Kidney (tissue), 14 donors: ENCODE results near the gene FHL1. TPM values are rescaled to one million over a fixed set of nuclear protein-coding genes. Genes with fewer than 3 reads are reported as not detected.

Experiments used
- DNase-seq, 5 donors: peaks; one replicate each; pipeline ENCODE4 v3.0.0-alpha.2; 2013 to 2020
- FAIRE-seq: peaks from 2 replicates; lab custom pipeline; 2012; peaks lifted over from hg19 to GRCh38; lab: Jason Lieb, UNC
- H3K27ac ChIP-seq, 2 donors: one replicate each; pipeline ENCODE4 v1.7.0; 2013; ENCODE audit warnings: low read depth in 2 of 2, low read length in 2 of 2, inconsistent platforms in 1 of 2
- H3K27me3 ChIP-seq: one replicate; pipeline ENCODE4 v1.7.1; 2013; ENCODE audit warnings: low read length, inconsistent platforms; ENCODE audit not compliant: control insufficient read depth, insufficient read depth
- H3K36me3 ChIP-seq, 3 donors: one replicate each; pipeline versions ENCODE4 v1.7.0 to v1.7.1; 2013; ENCODE audit warnings: low read length in 3 of 3, control low read depth in 1 of 3, inconsistent platforms in 1 of 3; ENCODE audit not compliant: insufficient read depth in 3 of 3, control insufficient read depth in 2 of 3
- H3K4me1 ChIP-seq, 3 donors: one replicate each; pipeline versions ENCODE4 v1.7.0 to v1.7.1; 2013; ENCODE audit warnings: low read length in 3 of 3, inconsistent platforms in 1 of 3, low read depth in 1 of 3; ENCODE audit not compliant: control insufficient read depth in 2 of 3, insufficient read depth in 2 of 3
- H3K4me3 ChIP-seq, 3 donors: one replicate each; pipeline versions ENCODE4 v1.7.0 to v1.8.1; 2013; ENCODE audit warnings: low read length in 3 of 3, control low read depth in 1 of 3, inconsistent platforms in 1 of 3
- H3K9ac ChIP-seq, 3 donors: one replicate each; pipeline versions ENCODE4 v1.7.0 to v1.7.1; 2013; ENCODE audit warnings: low read length in 3 of 3, control low read depth in 1 of 3, inconsistent platforms in 1 of 3
- H3K9me3 ChIP-seq, 3 donors: one replicate each; pipeline versions ENCODE4 v1.7.0 to v1.7.1; 2013; ENCODE audit warnings: low read length in 3 of 3, control low read depth in 1 of 3, inconsistent platforms in 1 of 3; ENCODE audit not compliant: control insufficient read depth in 2 of 3, insufficient read depth in 1 of 3
- intact Hi-C: fragments of 100-400 bp; cut with DNase I; formaldehyde crosslinking; loops from one replicate; pipeline ENCODE4 v1.11.1; 2022
- polyA plus RNA-seq: library from polyadenylated mRNA; stranded (reverse); fragments of 350-450 nt; fragmentation: Illumina TruSeq; extraction: RNeasy Lipid Tissue Mini Kit (QIAGEN cat#74804); gene quantifications from one replicate; pipeline ENCODE4 v1.2.3, GENCODE V29; 2014; ENCODE audit warnings: low read depth, low replicate concordance; ENCODE audit not compliant: insufficient read depth
- total RNA-seq: library from RNA; stranded (reverse); fragmentation: NEBNext Ultra II Directional; extraction: Animal tissue kit (Norgen Biotek cat#: 25700); gene quantifications from one replicate; pipeline ENCODE4 v1.2.1, GENCODE V29; 2021
- TF ChIP-seq, protein P1 (sequence below): IDR thresholded peaks from 3 replicates; pipeline ENCODE4 v1.5.1; 2012; ENCODE audit warnings: mild to moderate bottlenecking, moderate library complexity, borderline replicate concordance; ENCODE audit not compliant: insufficient read depth; ENCODE audit errors: extremely low read depth
- donor health status: control.
- donor health status: control.
- donor health status: control.
- donor health status: control.
- donor health status: control.
- donor health status: DM: yes; HTN: yes; CAD: no.
- donor health status: Normal renal cell carcinoma (clear cell type).

The FHL1 gene
- total and polyA plus RNA-seq, 2 donors from 2014 or later, result 44.0 to 168 TPM

DNA sequence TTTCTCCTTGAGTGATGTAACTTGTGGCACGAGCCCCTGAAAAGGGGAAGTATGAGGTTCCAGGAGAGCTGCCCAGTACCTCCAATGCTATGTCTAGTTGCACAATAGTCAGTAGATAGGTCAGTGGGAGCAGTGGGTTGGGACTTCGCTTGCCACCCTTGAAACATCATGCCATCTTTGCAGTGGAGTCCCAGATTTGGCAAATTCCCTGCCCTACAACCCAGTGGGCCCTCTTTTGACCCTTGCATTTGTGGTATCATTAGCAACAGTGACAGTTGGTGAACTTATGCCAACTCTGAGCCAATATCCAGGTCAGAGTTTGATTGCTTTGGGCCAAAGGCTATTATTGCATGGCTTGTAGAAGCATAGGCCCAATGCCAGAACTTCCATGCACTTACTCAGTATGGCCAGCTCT lies 12.3 kb downstream of the FHL1 start:
- no peak for FAIRE-seq
- no peak overlapping the region for H3K9ac ChIP-seq
- DNase-seq, result no peak
- no peak overlapping the region for H3K27ac ChIP-seq
- H3K4me3 ChIP-seq, result no peak overlapping the region
- H3K9me3 ChIP-seq, result no peaks in the 10 kb centered on the region
- H3K27me3 ChIP-seq, result no peaks in the 10 kb centered on the region
- TF ChIP-seq, protein P1, sequence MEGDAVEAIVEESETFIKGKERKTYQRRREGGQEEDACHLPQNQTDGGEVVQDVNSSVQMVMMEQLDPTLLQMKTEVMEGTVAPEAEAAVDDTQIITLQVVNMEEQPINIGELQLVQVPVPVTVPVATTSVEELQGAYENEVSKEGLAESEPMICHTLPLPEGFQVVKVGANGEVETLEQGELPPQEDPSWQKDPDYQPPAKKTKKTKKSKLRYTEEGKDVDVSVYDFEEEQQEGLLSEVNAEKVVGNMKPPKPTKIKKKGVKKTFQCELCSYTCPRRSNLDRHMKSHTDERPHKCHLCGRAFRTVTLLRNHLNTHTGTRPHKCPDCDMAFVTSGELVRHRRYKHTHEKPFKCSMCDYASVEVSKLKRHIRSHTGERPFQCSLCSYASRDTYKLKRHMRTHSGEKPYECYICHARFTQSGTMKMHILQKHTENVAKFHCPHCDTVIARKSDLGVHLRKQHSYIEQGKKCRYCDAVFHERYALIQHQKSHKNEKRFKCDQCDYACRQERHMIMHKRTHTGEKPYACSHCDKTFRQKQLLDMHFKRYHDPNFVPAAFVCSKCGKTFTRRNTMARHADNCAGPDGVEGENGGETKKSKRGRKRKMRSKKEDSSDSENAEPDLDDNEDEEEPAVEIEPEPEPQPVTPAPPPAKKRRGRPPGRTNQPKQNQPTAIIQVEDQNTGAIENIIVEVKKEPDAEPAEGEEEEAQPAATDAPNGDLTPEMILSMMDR, result no peak
- intact Hi-C loops, result no loop called here
- no peaks in the 10 kb centered on the region for H3K4me1 ChIP-seq
- H3K36me3 ChIP-seq, result no peaks in the 10 kb centered on the region

DNA sequence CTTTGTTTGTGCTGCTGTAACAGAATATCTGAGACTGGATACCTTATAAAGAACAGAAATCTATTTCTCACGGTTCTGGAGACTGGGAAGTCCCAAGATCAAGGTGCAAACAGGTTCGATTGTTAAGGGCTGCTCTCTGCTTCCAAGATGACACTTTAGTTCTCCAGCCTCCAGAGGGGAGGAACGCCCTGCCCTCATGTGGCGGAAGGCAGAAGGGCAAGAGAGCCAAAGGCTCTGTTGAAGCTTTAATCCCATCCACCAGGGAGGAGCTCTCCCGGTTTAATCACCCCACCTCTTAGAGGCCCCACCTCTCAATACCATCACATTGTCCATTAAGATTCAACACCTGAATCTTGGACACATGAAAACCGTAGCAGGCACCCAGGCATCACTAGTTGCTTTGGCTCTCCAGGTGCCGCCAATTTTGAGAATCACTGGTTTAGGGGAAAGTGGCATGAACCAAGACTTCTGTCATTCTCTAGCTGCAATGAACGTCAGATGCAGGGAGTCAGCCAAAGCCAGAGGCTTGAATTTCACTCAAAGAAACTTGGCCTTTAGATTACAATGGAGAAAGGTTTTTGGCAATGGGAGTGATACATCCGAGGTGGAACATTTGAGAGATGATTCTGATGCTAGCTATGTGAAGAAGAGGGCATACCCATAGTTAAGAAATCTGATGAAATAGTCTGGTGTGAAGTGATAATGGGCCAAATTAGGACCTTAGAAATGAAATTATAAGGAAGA lies 15.7 kb downstream of the FHL1 start:
- Histone ChIP-seq H3K4me3 (no peak overlapping the region), H3K4me1 (no peaks in the 10 kb centered on the region), H3K36me3 (no peaks in the 10 kb centered on the region), H3K9me3 (no peaks in the 10 kb centered on the region), H3K27ac (no peak overlapping the region), H3K27me3 (no peaks in the 10 kb centered on the region), H3K9ac (no peak overlapping the region)
- TF ChIP-seq, protein P1, result peak; percentile 57
- FAIRE-seq, result no peak
- intact Hi-C loops, result no loop called here
- DNase-seq, result peak in 2 of 5 donors; percentile 24 to 28

DNA sequence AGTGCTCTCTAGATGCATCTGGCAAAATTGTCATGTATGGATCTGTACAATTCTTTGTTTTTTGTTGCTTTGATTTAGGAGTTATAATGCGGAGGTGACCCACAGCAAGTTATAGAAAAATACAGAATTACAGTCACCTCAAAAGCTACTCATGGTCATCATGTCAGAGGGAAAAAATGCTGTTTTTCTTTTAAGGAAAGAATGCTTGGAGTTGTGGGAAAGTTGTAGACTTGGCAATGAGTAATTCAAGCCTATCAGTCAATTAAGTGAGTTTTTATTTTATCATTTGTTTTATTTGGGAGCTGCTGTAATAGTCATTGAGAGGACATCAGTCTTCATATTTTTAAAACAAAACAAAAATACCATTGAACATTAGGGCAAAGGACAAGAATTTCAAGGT lies 16.4 kb downstream of the FHL1 start:
- TF ChIP-seq, protein P1, result no peak
- Histone ChIP-seq H3K27ac (no peak overlapping the region), H3K9ac (no peak overlapping the region), H3K4me3 (no peak overlapping the region), H3K27me3 (no peaks in the 10 kb centered on the region), H3K9me3 (no peaks in the 10 kb centered on the region), H3K36me3 (no peaks in the 10 kb centered on the region), H3K4me1 (peaks cover 0 to 2% (median 0%) of the 10 kb centered on the region in 3 donors)
- no peak for FAIRE-seq
- intact Hi-C loops, result no loop called here
- DNase-seq, result no peak
